ENCODE measurements around the gene EPYC. TPM values are rescaled to one million over a fixed set of nuclear protein-coding genes. Genes with fewer than 3 reads are reported as not detected.
"Not testable (repeated sequence)": the region's sequence is repeated elsewhere in the genome, so short reads cannot be mapped to it uniquely, and the experiment has no call there.

The EPYC gene
- total RNA-seq, 1 donor from 2014 or later: not detected

DNA sequence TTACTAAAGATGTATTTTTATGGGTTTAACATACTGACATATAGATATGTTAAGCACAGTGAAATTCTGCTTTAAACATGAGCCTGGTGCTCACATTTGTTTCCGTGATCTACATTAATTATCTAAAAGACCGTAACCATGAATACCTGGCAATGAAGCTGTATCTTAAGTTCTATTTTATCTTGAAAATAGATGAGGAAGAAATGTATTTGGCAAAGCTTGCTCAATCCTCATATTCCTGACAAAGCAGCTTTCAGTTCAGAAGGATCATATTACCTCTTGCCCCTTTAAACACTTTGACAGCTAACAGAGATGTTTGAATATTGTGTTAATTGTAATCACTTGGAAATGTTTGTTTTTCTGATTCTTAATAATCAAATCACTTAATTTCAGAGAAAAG lies 9.8 kb downstream of the EPYC start:
- no peak for DNase-seq (ENCODE audit: low read depth)
- TF ChIP-seq, protein P1, sequence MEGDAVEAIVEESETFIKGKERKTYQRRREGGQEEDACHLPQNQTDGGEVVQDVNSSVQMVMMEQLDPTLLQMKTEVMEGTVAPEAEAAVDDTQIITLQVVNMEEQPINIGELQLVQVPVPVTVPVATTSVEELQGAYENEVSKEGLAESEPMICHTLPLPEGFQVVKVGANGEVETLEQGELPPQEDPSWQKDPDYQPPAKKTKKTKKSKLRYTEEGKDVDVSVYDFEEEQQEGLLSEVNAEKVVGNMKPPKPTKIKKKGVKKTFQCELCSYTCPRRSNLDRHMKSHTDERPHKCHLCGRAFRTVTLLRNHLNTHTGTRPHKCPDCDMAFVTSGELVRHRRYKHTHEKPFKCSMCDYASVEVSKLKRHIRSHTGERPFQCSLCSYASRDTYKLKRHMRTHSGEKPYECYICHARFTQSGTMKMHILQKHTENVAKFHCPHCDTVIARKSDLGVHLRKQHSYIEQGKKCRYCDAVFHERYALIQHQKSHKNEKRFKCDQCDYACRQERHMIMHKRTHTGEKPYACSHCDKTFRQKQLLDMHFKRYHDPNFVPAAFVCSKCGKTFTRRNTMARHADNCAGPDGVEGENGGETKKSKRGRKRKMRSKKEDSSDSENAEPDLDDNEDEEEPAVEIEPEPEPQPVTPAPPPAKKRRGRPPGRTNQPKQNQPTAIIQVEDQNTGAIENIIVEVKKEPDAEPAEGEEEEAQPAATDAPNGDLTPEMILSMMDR (conservative IDR thresholded peaks at IDR 0.05; ENCODE audit: low read depth, low read length): no peak
- no peak overlapping the region for H3K4me3 ChIP-seq (ENCODE audit: low read depth, low read length)

DNA sequence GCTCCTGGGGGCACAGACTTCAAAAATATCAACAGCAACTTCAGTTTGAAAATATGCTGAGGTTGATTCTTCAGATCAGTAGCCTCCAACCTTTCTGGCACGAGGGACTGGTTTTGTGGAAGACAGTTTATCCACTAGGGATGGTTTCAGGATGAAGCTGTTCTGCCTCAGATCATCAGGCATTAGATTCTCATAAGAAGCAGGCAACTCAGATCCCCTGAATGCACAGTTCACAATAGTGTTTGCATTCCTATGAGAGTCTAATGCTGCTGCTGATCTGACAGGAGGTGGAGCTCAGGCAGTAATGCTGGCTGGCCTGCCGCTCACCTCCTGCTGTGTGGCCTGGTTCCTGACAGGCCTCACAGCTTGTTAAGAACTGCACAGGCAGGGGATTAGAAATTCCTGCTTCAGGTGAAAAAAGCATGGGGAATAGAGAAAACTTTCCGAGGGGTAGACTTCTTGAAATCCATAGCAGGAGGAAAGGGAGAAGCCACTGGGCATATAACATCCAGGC lies 12.8 kb downstream of the EPYC start:
- H3K4me3 ChIP-seq (ENCODE audit: low read depth, low read length): no peak overlapping the region
- no peak for DNase-seq (ENCODE audit: low read depth)
- TF ChIP-seq, protein P1 (conservative IDR thresholded peaks at IDR 0.05; ENCODE audit: low read depth, low read length): no peak

DNA sequence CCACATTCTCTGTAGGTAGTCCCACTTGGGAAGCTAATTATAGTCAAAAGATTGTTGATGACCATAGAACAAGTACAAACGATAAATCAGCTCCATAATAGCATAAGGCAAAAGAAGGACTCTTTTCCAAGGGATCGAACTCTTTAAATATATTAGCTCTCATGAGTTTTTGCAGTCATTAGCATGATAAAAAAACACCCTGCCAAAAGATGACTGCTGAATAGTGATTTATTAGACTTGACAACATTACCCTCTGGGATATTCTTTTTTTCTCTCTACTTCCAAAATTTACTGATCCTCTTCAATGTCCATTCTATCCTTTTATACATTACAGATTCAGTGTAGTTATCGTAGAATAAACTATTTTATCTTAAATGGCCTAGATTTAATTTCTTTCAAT lies 14.2 kb downstream of the EPYC start:
- DNase-seq (ENCODE audit: low read depth): no peak
- H3K4me3 ChIP-seq (ENCODE audit: low read depth, low read length): no peak overlapping the region
- TF ChIP-seq, protein P1 (conservative IDR thresholded peaks at IDR 0.05; ENCODE audit: low read depth, low read length): no peak

DNA sequence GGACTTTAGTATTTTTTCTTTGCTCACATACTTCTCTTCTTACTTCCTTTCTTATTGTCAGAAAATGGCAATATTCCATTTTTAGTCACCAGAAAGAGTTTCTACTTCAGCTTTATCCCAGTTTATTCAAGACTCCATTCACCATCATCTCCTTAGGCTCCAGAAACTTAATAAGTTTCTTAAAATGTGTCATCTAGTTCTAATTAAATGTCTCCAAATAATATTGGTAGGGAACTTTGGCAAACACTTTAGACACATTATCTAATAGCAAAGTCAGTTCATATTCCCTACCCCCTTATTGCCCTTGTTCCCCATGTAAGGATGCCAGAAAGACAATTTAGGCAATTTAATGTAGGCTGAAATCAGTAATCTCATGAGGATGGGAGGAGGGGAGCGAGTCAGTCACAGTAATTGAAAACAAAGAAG lies 15.1 kb downstream of the EPYC start:
- no peak overlapping the region for H3K4me3 ChIP-seq (ENCODE audit: low read depth, low read length)
- no peak for DNase-seq (ENCODE audit: low read depth)
- TF ChIP-seq, protein P1 (conservative IDR thresholded peaks at IDR 0.05; ENCODE audit: low read depth, low read length): no peak

DNA sequence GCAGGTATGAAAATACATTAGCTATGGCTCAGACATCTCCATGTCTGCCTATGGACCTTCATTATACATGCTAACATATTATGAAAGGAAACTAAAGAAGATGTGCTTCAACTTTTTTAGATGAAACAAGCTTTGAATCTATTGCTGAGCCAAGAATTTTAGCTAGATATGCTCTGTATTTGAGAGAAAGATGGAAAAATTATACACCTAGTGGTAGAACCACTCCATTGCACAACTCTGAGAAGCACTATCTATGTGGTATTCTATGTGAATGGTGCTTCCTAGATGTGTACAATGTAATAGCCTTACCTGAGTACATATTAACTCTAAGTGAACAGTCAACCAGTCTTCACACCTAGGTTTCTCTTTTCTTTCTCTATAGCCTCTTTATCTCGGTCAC lies 17.3 kb downstream of the EPYC start:
- TF ChIP-seq, protein P1 (conservative IDR thresholded peaks at IDR 0.05; ENCODE audit: low read depth, low read length): peak; percentile 21
- DNase-seq (ENCODE audit: low read depth): no peak
- H3K4me3 ChIP-seq (ENCODE audit: low read depth, low read length): no peak overlapping the region

DNA sequence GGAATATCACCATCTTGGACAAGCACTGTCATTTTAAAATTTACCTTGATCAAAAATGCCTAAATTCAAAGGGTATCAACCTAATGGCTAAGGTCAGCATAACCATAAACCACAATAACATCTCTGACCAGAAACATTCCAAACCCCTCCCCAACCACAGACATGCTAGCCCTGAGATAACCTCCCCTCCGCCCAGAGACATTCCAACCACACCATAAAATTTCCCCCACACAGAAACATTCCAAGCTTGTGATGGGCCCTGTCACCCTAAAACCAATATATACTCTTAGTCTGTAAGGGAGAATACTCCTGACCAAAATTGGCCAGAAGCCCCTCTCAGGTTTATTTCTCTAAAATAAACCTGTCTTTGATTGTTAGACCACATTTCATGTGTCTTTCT lies 17.7 kb downstream of the EPYC start:
- DNase-seq (ENCODE audit: low read depth): no peak
- TF ChIP-seq, protein P1 (conservative IDR thresholded peaks at IDR 0.05; ENCODE audit: low read depth, low read length): no peak
- no peak overlapping the region for H3K4me3 ChIP-seq (ENCODE audit: low read depth, low read length)

DNA sequence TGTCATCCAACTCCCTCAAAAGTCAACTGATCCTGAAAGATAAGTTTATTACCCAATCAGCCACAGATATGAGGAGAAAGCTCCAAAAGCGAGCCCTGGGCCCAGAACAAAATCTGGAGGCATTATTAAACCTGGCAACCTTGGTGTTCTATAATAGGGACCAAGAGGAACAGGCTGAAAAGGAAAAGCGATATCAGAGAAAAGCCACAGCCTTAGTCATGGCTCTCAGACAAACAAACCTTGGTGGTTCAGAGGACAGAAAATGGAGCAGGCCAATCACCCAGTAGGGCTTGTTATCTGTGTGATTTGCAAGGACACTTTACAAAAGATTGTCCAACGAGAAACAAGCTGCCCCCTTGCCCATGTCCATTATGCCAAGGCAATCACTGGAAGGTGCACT lies 19.4 kb downstream of the EPYC start:
- DNase-seq (ENCODE audit: low read depth); H3K4me3 ChIP-seq (ENCODE audit: low read depth, low read length): not testable (repeated sequence)
